MM.1S (cell line): ENCODE measurements around the gene RBM18.

Experiments used
- DNase-seq: peaks from one replicate; pipeline ENCODE4 v3.0.0-alpha.2; 2015
- H2AFZ ChIP-seq: fragments of 300-600 bp; sonication (generic); 2 replicates; pipeline ENCODE4 v1.6.0; 2016; ENCODE audit warnings: antibody characterized with exemption, low read length
- H3F3A ChIP-seq: fragments of 300-600 bp; sonication (generic); 2 replicates; pipeline ENCODE4 v1.6.1; 2016; ENCODE audit warnings: mild to moderate bottlenecking, antibody characterized with exemption, low read length, moderate library complexity, mixed read lengths; ENCODE audit not compliant: insufficient read depth
- H3K27ac ChIP-seq: fragments of 300-600 bp; sonication (generic); 2 replicates; pipeline ENCODE4 v1.5.1; 2016; ENCODE audit warnings: mild to moderate bottlenecking, low read length
- H3K27me3 ChIP-seq: fragments of 300-600 bp; sonication (generic); replicated peaks from 2 replicates; pipeline ENCODE4 v1.6.0; 2016; ENCODE audit warnings: low read length; ENCODE audit not compliant: insufficient read depth
- H3K36me3 ChIP-seq: fragments of 300-600 bp; sonication (generic); replicated peaks from 2 replicates; pipeline ENCODE4 v1.6.1; 2016; ENCODE audit warnings: mild to moderate bottlenecking, low read length, mixed read lengths; ENCODE audit not compliant: insufficient read depth
- H3K4me1 ChIP-seq: fragments of 300-600 bp; sonication (generic); 2 replicates; pipeline ENCODE4 v1.6.1; 2016; ENCODE audit warnings: low read length, mixed read lengths
- H3K4me2 ChIP-seq: fragments of 300-600 bp; sonication (generic); 2 replicates; pipeline ENCODE4 v1.6.0; 2016; ENCODE audit warnings: low read depth, low read length
- H3K4me3 ChIP-seq: fragments of 300-600 bp; sonication (generic); 2 replicates; pipeline ENCODE4 v1.5.1; 2016; ENCODE audit warnings: low read length, mixed read lengths
- H3K79me2 ChIP-seq: fragments of 300-600 bp; sonication (generic); 2 replicates; pipeline ENCODE4 v1.6.1; 2016; ENCODE audit warnings: mixed run types, low read length, mixed read lengths
- H3K9ac ChIP-seq: fragments of 300-600 bp; sonication (generic); 2 replicates; pipeline ENCODE4 v1.6.1; 2016; ENCODE audit warnings: low read length, mixed read lengths
- H3K9me2 ChIP-seq: fragments of 300-600 bp; sonication (generic); replicated peaks from 2 replicates; pipeline ENCODE4 v1.6.1; 2016; ENCODE audit warnings: mild to moderate bottlenecking, low read length, mixed read lengths; ENCODE audit not compliant: insufficient read depth
- H3K9me3 ChIP-seq: fragments of 300-600 bp; sonication (generic); replicated peaks from 2 replicates; pipeline ENCODE4 v1.6.1; 2016; ENCODE audit warnings: mild to moderate bottlenecking, low read length, mixed read lengths; ENCODE audit not compliant: insufficient read depth
- H4K20me1 ChIP-seq: fragments of 300-600 bp; sonication (generic); 2 replicates; pipeline ENCODE4 v1.6.1; 2016; ENCODE audit warnings: mild to moderate bottlenecking, low read length, moderate library complexity, mixed read lengths; ENCODE audit not compliant: insufficient read depth
- EZH2 ChIP-seq: fragments of 300-600 bp; sonication (generic); optimal IDR thresholded peaks from 2 replicates; pipeline ENCODE3; 2017; ENCODE audit warnings: low read depth, mild to moderate bottlenecking, antibody characterized with exemption, low read length, mixed read lengths
- EZH2phosphoT487 ChIP-seq: fragments of 300-600 bp; sonication (generic); IDR thresholded peaks from 2 replicates; pipeline ENCODE4 v1.6.1; 2018; ENCODE audit warnings: antibody characterized with exemption, low read length
- TF ChIP-seq, protein P1 (sequence below): fragments of 300-600 bp; sonication (generic); IDR thresholded peaks from 2 replicates; pipeline ENCODE4 v1.5.1; 2016; ENCODE audit warnings: antibody characterized with exemption, low read length, mixed read lengths

RBM18 gene

DNA sequence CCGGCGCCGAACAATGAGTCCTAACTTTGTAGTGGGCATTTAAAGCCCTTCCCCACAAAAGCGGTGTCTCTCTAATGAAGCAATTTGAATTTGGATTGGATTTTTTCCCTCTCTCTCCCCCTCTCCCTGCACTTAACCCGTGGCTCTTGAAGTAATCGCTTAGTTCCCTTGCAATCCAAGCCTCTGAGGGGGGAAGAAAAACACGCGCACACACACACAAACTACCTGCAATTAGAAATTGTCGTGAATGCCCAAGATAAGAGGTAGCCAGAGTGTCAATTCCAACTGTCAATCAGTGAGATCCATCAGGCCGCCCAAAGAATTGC lies 37.1 kb downstream of the RBM18 start:
- Histone ChIP-seq H3K79me2 (no peaks in the 10 kb centered on the region), H4K20me1 (no peaks in the 10 kb centered on the region), H3K27me3 (peaks cover 21% of the 10 kb centered on the region), H3K9me2 (no peaks in the 10 kb centered on the region), H3K4me1 (no peaks in the 10 kb centered on the region), H3K36me3 (no peaks in the 10 kb centered on the region), H3K9me3 (no peaks in the 10 kb centered on the region), H2AFZ (no peak overlapping the region), H3K4me2 (no peak overlapping the region), H3F3A (no peaks in the 10 kb centered on the region), H3K9ac (no peak overlapping the region), H3K4me3 (no peak overlapping the region), H3K27ac (no peak overlapping the region)
- no peak for DNase-seq
- TF ChIP-seq EZH2phosphoT487 (no peak), EZH2 (no peak)
- TF ChIP-seq, protein P1, sequence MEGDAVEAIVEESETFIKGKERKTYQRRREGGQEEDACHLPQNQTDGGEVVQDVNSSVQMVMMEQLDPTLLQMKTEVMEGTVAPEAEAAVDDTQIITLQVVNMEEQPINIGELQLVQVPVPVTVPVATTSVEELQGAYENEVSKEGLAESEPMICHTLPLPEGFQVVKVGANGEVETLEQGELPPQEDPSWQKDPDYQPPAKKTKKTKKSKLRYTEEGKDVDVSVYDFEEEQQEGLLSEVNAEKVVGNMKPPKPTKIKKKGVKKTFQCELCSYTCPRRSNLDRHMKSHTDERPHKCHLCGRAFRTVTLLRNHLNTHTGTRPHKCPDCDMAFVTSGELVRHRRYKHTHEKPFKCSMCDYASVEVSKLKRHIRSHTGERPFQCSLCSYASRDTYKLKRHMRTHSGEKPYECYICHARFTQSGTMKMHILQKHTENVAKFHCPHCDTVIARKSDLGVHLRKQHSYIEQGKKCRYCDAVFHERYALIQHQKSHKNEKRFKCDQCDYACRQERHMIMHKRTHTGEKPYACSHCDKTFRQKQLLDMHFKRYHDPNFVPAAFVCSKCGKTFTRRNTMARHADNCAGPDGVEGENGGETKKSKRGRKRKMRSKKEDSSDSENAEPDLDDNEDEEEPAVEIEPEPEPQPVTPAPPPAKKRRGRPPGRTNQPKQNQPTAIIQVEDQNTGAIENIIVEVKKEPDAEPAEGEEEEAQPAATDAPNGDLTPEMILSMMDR: no peak

DNA sequence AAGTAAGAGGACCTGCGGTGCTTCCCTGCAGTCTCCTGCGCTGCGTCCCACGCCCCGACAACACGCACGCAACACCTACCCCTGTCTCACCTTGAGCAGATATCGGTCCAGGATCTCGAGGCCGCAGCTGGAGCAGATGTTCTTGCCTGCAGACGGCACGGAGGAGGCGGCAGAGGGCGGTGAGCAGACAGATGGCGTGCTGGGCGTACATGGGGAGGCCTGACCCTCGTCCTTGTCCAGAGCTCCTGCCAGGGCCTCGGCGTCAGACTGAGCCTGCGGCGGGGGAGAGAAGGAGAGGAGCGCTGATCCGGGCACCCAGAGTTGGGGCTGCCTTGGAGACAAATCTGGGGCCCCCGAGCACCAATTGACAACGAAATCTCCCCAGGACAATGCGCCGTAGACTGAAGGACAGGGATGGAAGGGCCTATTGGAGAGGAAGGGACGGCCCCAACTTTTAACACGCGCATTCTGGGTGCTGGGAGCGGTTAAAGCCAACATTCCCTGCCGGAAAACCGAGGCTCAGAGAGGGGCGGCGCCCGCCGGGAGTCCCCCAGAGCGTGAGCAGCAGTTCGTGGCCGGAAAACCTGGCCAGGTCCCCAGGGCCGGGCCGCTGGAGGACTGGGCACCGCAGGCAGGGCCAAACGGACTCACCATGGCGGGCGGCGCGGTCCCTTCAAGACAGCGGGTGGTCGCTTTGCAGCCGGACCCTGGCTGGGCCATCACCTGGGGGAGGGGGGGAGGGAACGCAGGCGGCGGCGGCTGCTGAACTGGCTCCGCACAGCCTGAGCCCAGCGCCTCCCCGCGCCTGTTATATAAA lies 37.7 kb downstream of the RBM18 start:
- peaks cover 21% of the 10 kb centered on the region for H3K27me3 ChIP-seq

DNA sequence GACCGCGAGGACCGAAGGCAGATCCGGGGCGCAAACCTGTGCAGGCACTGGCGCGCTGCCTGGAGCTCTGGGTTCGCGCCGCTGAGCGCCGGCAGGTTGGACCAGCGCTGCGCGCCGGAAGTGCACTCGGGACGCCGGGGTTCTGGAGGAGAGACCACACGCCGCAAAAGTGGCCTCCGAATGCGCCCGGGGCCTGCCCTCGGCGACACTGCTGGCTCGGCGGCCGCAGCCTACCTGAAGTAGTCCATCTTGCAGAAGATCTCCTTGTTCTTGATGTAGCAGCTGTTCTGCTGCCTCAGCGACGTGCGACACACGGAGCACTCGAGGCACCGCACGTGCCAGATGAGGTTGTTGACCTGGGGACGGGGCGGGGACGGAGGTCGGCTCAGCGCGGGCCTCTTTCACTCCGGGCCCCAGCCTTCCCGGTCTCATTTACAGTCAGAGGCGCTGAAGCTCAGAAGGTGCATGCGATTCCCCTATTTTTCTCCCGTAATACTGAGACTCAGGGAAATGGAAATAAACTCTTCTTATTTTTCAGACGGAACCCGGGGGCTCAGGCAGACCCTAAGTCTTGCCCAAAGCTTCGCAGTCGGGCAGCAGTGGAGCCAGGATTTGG lies 38.4 kb downstream of the RBM18 start:
- TF ChIP-seq, protein P1: no peak
- TF ChIP-seq EZH2phosphoT487: no peak
- no peak for TF ChIP-seq EZH2
- H3K27me3 ChIP-seq: peaks cover 21% of the 10 kb centered on the region
- H3K4me1 ChIP-seq: no peaks in the 10 kb centered on the region
- no peaks in the 10 kb centered on the region for H3K9me2 ChIP-seq
- H4K20me1 ChIP-seq: no peaks in the 10 kb centered on the region
- no peaks in the 10 kb centered on the region for H3K36me3 ChIP-seq
- DNase-seq: no peak
- H3K9ac ChIP-seq: no peak overlapping the region
- H2AFZ ChIP-seq: no peak overlapping the region
- no peaks in the 10 kb centered on the region for H3K9me3 ChIP-seq
- no peak overlapping the region for H3K27ac ChIP-seq
- no peaks in the 10 kb centered on the region for H3F3A ChIP-seq
- H3K4me3 ChIP-seq: no peak overlapping the region
- no peaks in the 10 kb centered on the region for H3K79me2 ChIP-seq
- H3K4me2 ChIP-seq: no peak overlapping the region

More for the DNA sequence above, 37.7 kb downstream of the RBM18 start:
- no peaks in the 10 kb centered on the region for H3F3A ChIP-seq
- H3K36me3 ChIP-seq: no peaks in the 10 kb centered on the region
- H3K27ac ChIP-seq: no peak overlapping the region
- H3K9ac ChIP-seq: no peak overlapping the region
- H3K9me3 ChIP-seq: no peaks in the 10 kb centered on the region
- H3K79me2 ChIP-seq: no peaks in the 10 kb centered on the region
- no peak overlapping the region for H3K4me3 ChIP-seq
- no peaks in the 10 kb centered on the region for H4K20me1 ChIP-seq
- DNase-seq: no peak
- no peaks in the 10 kb centered on the region for H3K4me1 ChIP-seq
- TF ChIP-seq EZH2phosphoT487: no peak
- TF ChIP-seq, protein P1: no peak
- no peak for TF ChIP-seq EZH2
- H3K9me2 ChIP-seq: no peaks in the 10 kb centered on the region
- no peak overlapping the region for H3K4me2 ChIP-seq
- H2AFZ ChIP-seq: no peak overlapping the region
